Measurements from ENCODE around the gene TCF4.

TCF4 gene

GRCh38 chr18:55588111-55588869 lies at the start of gene TCF4:
Gene TCF4, minus strand, starts transcription at chr18:55588192. Its CDS starts 1,076 bp downstream, at chr18:55587116.
- no peak for DNase-seq (ENCODE audit: extremely low spot score, insufficient read length, low read depth)
- FAIRE-seq = no peak

GRCh38 chr18:55637204-55637603 lies 49.2 kb upstream of the TCF4 start:
- FAIRE-seq (no peak), DNase-seq (ENCODE audit: extremely low spot score, insufficient read length, low read depth) (no peak)

- FAIRE-seq (no peak), DNase-seq (ENCODE audit: extremely low spot score, insufficient read length, low read depth) (no peak)
These were observed 47.4 kb upstream of the TCF4 start for GRCh38 chr18:55635439-55635838.

- FAIRE-seq = no peak
- no peak for DNase-seq (ENCODE audit: extremely low spot score, insufficient read length, low read depth)
These were observed 46.6 kb upstream of the TCF4 start for GRCh38 chr18:55634545-55634944.

- no peak for FAIRE-seq
- no peak for DNase-seq (ENCODE audit: extremely low spot score, insufficient read length, low read depth)
These were observed 45.0 kb upstream of the TCF4 start for GRCh38 chr18:55633032-55633431.

- DNase-seq (ENCODE audit: extremely low spot score, insufficient read length, low read depth) (no peak), FAIRE-seq (no peak)
These were observed 41.1 kb upstream of the TCF4 start for GRCh38 chr18:55629133-55629532.

GRCh38 chr18:55627007-55627406 lies 39.0 kb upstream of the TCF4 start:
- FAIRE-seq = no peak
- no peak for DNase-seq (ENCODE audit: extremely low spot score, insufficient read length, low read depth)

- no peak for DNase-seq (ENCODE audit: extremely low spot score, insufficient read length, low read depth)
- no peak for FAIRE-seq
These were observed 37.9 kb upstream of the TCF4 start for GRCh38 chr18:55625901-55626300.

- no peak for FAIRE-seq
- DNase-seq (ENCODE audit: extremely low spot score, insufficient read length, low read depth) = no peak
These were observed 35.6 kb upstream of the TCF4 start for GRCh38 chr18:55623626-55624025.

- DNase-seq (ENCODE audit: extremely low spot score, insufficient read length, low read depth) (no peak), FAIRE-seq (no peak)
These were observed 22.5 kb upstream of the TCF4 start for GRCh38 chr18:55610506-55610905.

GRCh38 chr18:55609160-55609825 lies 21.3 kb upstream of the TCF4 start:
- DNase-seq (ENCODE audit: extremely low spot score, insufficient read length, low read depth) = no peak
- no peak for FAIRE-seq

- no peak for DNase-seq (ENCODE audit: extremely low spot score, insufficient read length, low read depth)
- FAIRE-seq = no peak
These were observed 20.5 kb upstream of the TCF4 start for GRCh38 chr18:55608497-55608896.

GRCh38 chr18:55607773-55608172 lies 19.8 kb upstream of the TCF4 start:
- no peak for FAIRE-seq
- no peak for DNase-seq (ENCODE audit: extremely low spot score, insufficient read length, low read depth)

GRCh38 chr18:55605733-55606338 lies 17.8 kb upstream of the TCF4 start:
- FAIRE-seq (no peak), DNase-seq (ENCODE audit: extremely low spot score, insufficient read length, low read depth) (no peak)

GRCh38 chr18:55603775-55604174 lies 15.8 kb upstream of the TCF4 start:
- no peak for DNase-seq (ENCODE audit: extremely low spot score, insufficient read length, low read depth)
- FAIRE-seq = no peak

GRCh38 chr18:55593888-55594287 lies 5.9 kb upstream of the TCF4 start:
- DNase-seq (ENCODE audit: extremely low spot score, insufficient read length, low read depth) (no peak), FAIRE-seq (no peak)

- FAIRE-seq = no peak
- DNase-seq (ENCODE audit: extremely low spot score, insufficient read length, low read depth) = no peak
These were observed 4.6 kb upstream of the TCF4 start for GRCh38 chr18:55592572-55592971.

GRCh38 chr18:55592106-55592505 lies 4.1 kb upstream of the TCF4 start:
- DNase-seq (ENCODE audit: extremely low spot score, insufficient read length, low read depth) (no peak), FAIRE-seq (no peak)

GRCh38 chr18:55589625-55590291 lies 1.8 kb upstream of the TCF4 start:
- peak; percentile 64 for FAIRE-seq
- DNase-seq (ENCODE audit: extremely low spot score, insufficient read length, low read depth) = peak; percentile 30

GRCh38 chr18:55588870-55589595 lies 1.0 kb upstream of the TCF4 start:
- no peak for FAIRE-seq
- no peak for DNase-seq (ENCODE audit: extremely low spot score, insufficient read length, low read depth)
